GM12873 (cell line): ENCODE results near the gene HERC5.

Source experiments
- CTCF ChIP-seq: IDR thresholded peaks from 2 replicates; pipeline ENCODE4 v1.5.1; 2012; ENCODE audit warnings: low read depth, mild to moderate bottlenecking, moderate library complexity, low read length, control low read depth; ENCODE audit not compliant: insufficient read depth; ENCODE audit errors: missing control alignments

The HERC5 gene

GRCh38 chr4:88456670-88457306, at the start of gene HERC5:
HERC5 (plus strand) TSS chr4:88457119; CDS start chr4:88457270, 151 bp downstream.
- TF ChIP-seq CTCF, result peak; percentile 19

- TF ChIP-seq CTCF, result no peak
These were observed 47.7 kb upstream of the HERC5 start for GRCh38 chr4:88409206-88409605.

DNA sequence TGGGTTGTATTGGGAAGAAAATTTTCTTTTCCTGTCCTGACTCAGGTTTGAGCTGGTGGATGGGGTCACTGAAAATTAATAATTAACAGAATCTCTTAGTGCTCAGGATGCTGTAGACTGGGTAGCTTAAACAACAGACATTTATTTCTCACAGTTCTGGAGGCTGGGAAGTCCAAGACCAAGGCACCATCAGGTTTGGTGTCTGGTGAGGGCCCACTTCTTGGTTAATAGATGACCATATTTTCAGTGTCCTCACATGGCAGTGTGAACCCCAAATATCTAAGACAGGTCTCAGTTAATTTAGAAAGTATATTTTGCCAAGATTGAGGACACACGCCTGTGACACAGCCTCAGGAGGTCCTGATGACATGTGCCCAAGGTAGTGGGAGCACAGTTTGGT, 47.1 kb upstream of the HERC5 start:
- no peak for TF ChIP-seq CTCF

DNA sequence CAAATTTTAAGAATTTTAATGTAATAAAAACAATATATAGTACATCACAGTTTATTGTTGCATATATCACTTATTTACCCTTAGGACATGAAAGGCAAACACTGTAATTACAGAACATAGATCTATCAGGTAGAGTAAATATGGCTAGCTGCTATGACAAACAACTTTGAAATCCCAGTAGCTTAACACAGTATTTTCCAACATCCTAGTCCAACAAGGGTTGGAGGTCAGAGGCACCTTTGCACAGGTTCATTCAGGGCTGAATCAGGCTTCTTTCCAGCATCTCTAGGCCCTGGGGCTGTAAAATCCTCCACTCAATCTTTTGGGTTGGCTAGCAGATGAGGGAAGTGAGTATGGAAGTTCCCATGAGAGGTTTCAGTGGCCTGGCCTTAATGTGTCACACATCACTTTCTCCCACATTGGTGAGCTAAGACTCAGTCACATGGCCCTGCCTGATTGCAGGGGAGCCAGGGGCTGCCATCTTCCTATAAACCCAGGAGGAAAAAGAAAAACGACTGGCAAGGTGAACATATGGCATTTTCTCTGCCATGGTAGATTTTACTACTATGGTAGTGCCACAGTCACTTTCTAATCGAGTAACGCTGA, 45.3 kb upstream of the HERC5 start:
- TF ChIP-seq CTCF, result no peak

- no peak for TF ChIP-seq CTCF
These were observed 43.1 kb upstream of the HERC5 start for GRCh38 chr4:88413801-88414200.

DNA sequence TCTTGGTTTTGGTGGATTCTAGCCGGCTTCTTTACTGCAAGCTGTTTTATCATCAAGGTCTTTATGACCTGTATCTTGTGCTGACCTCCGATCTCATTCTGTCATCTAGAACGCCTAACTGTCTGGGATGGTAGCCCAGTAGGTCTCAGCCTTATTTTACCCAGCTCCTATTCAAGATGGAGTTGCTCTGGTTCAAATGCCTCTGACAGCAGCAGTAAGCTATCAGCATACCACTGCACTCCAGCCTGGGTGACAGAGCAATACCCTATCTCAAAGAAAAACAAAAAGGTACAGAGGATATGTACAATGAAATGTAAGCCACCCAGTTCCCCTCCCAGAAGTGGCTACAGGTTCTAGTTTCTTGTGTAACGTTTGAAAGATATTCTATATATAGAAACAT, 42.2 kb upstream of the HERC5 start:
- TF ChIP-seq CTCF, result no peak

DNA sequence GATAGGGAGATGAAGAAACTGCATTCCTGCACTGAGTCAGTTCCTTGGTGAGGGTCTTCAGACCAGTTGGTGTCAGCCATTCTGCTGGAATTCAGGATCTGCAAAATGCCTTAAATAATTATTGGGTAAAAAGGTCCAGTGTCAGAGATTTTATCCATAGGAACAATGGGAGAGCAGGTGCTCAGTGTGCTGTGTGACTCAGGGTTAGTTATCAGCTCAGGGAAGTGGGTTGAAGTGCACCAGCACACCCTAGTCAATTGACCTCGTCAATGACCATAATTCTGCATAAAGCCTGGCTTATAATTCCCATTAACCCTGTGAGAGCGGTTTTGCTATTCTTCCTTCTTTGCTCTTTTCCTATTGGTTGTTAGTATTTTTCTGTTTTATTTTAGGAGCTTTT, 40.9 kb upstream of the HERC5 start:
- no peak for TF ChIP-seq CTCF

DNA sequence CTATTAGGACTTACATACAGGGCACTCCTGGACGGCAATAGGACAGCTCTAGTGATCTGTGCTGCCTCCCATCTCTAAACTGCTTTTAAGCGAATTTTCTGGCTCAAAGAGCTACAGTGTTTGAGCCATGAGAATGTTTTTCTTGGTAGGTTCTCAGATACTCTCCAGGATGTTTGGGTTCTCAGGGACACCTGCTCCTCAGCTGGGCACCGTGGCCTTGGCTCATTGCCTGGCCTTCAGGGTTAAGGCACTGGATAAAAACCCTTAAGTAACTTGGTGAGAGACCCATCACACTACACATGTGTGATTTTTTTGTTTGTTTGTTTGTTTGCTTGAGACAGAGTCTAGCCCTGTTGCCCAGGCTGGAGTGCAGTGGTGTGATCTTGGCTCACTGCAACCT, 38.5 kb upstream of the HERC5 start:
- no peak for TF ChIP-seq CTCF
